Heart left ventricle (tissue), 13 donors: ENCODE results near the gene RBM4.

ENCODE experiments used
- POLR2A ChIP-seq, 2 donors: fragments of 450-650 bp; IDR thresholded peaks; one replicate each; pipeline ENCODE4 v1.6.1; 2017; ENCODE audit warnings: antibody characterized with exemption in 2 of 2, mild to moderate bottlenecking in 2 of 2, moderate library complexity in 2 of 2
- TF ChIP-seq, protein P1 (sequence below), 12 donors: fragments of 200-600 bp; sonication (generic) in 4 of 12; IDR thresholded peaks; one replicate each; pipeline versions ENCODE4 v1.5.0 to v1.8.0; 2018 to 2022; ENCODE audit warnings: antibody characterized with exemption in 12 of 12, mild to moderate bottlenecking in 5 of 12
- donor health status: ischemic (EF 13 %, LVEDD 7.1; RV severe dilation, severe dysfunction).
- donor health status: DM: no; HTN: yes; CAD: no.
- donor health status: DM: no; HTN: no; CAD: no.
- donor health status: ischemic (EF 25% LVEDD 6.9; RV normal size, moderate dysfunction).
- donor health status: ischemic (EF 25% LVEDD 5.7; RV mildly dilated, moderate dysfunction).
- donor health status: ischemic (EF 35%, LVEDD 5.7; RV mildly dilated, moderate dysfunction).
- donor health status: nonischemic (EF 11% LVEDD 7.7; RV severe dilation, severe dysfunction).
- donor health status: DM: yes; HTN: yes; CAD: no.
- donor health status: PGD.
- donor health status: ischemic (EF 29% LVEDD 5.4; RV normal size, mild dysfunction).
- donor health status: nonischemic (EF 23%, LVEDD 6.1; RV moderate dilation, normal function).

DNA sequence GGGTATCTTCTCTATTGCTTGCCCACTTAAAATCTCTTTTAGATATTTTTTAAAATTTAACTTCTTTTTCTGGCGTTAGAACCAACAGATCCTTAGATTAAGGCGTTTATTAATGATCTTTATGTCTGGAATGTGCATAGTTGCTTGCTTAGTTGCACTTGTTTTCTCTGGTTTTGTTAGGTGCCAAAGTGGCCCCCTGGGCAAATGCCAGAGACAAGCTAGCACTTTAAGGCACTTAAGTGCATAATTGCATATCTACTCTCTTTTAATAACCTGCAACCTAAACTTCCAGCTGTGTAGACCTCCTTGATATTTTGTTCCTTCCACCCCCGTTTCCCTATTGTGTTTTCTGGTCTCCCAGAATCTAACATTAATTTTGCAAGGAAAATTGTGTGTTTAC, 3.3 kb downstream of the RBM4 start:
- TF ChIP-seq POLR2A (IDR thresholded peaks at IDR 0.05): no peak
- TF ChIP-seq, protein P1, sequence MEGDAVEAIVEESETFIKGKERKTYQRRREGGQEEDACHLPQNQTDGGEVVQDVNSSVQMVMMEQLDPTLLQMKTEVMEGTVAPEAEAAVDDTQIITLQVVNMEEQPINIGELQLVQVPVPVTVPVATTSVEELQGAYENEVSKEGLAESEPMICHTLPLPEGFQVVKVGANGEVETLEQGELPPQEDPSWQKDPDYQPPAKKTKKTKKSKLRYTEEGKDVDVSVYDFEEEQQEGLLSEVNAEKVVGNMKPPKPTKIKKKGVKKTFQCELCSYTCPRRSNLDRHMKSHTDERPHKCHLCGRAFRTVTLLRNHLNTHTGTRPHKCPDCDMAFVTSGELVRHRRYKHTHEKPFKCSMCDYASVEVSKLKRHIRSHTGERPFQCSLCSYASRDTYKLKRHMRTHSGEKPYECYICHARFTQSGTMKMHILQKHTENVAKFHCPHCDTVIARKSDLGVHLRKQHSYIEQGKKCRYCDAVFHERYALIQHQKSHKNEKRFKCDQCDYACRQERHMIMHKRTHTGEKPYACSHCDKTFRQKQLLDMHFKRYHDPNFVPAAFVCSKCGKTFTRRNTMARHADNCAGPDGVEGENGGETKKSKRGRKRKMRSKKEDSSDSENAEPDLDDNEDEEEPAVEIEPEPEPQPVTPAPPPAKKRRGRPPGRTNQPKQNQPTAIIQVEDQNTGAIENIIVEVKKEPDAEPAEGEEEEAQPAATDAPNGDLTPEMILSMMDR (IDR thresholded peaks at IDR 0.05): no peak
